MM.1S (cell line): ENCODE measurements around the gene RFC2.
"Not testable (repeated sequence)": the region's sequence is repeated elsewhere in the genome, so short reads cannot be mapped to it uniquely, and the experiment has no call there.

Source experiments
- DNase-seq: peaks from one replicate; pipeline ENCODE4 v3.0.0-alpha.2; 2015
- H2AFZ ChIP-seq: fragments of 300-600 bp; sonication (generic); 2 replicates; pipeline ENCODE4 v1.6.0; 2016; ENCODE audit warnings: antibody characterized with exemption, low read length
- H3F3A ChIP-seq: fragments of 300-600 bp; sonication (generic); 2 replicates; pipeline ENCODE4 v1.6.1; 2016; ENCODE audit warnings: mild to moderate bottlenecking, antibody characterized with exemption, low read length, moderate library complexity, mixed read lengths; ENCODE audit not compliant: insufficient read depth
- H3K27ac ChIP-seq: fragments of 300-600 bp; sonication (generic); 2 replicates; pipeline ENCODE4 v1.5.1; 2016; ENCODE audit warnings: mild to moderate bottlenecking, low read length
- H3K27me3 ChIP-seq: fragments of 300-600 bp; sonication (generic); replicated peaks from 2 replicates; pipeline ENCODE4 v1.6.0; 2016; ENCODE audit warnings: low read length; ENCODE audit not compliant: insufficient read depth
- H3K36me3 ChIP-seq: fragments of 300-600 bp; sonication (generic); replicated peaks from 2 replicates; pipeline ENCODE4 v1.6.1; 2016; ENCODE audit warnings: mild to moderate bottlenecking, low read length, mixed read lengths; ENCODE audit not compliant: insufficient read depth
- H3K4me1 ChIP-seq: fragments of 300-600 bp; sonication (generic); 2 replicates; pipeline ENCODE4 v1.6.1; 2016; ENCODE audit warnings: low read length, mixed read lengths
- H3K4me2 ChIP-seq: fragments of 300-600 bp; sonication (generic); 2 replicates; pipeline ENCODE4 v1.6.0; 2016; ENCODE audit warnings: low read depth, low read length
- H3K4me3 ChIP-seq: fragments of 300-600 bp; sonication (generic); 2 replicates; pipeline ENCODE4 v1.5.1; 2016; ENCODE audit warnings: low read length, mixed read lengths
- H3K79me2 ChIP-seq: fragments of 300-600 bp; sonication (generic); 2 replicates; pipeline ENCODE4 v1.6.1; 2016; ENCODE audit warnings: mixed run types, low read length, mixed read lengths
- H3K9ac ChIP-seq: fragments of 300-600 bp; sonication (generic); 2 replicates; pipeline ENCODE4 v1.6.1; 2016; ENCODE audit warnings: low read length, mixed read lengths
- H3K9me2 ChIP-seq: fragments of 300-600 bp; sonication (generic); replicated peaks from 2 replicates; pipeline ENCODE4 v1.6.1; 2016; ENCODE audit warnings: mild to moderate bottlenecking, low read length, mixed read lengths; ENCODE audit not compliant: insufficient read depth
- H3K9me3 ChIP-seq: fragments of 300-600 bp; sonication (generic); replicated peaks from 2 replicates; pipeline ENCODE4 v1.6.1; 2016; ENCODE audit warnings: mild to moderate bottlenecking, low read length, mixed read lengths; ENCODE audit not compliant: insufficient read depth
- H4K20me1 ChIP-seq: fragments of 300-600 bp; sonication (generic); 2 replicates; pipeline ENCODE4 v1.6.1; 2016; ENCODE audit warnings: mild to moderate bottlenecking, low read length, moderate library complexity, mixed read lengths; ENCODE audit not compliant: insufficient read depth
- EZH2 ChIP-seq: fragments of 300-600 bp; sonication (generic); optimal IDR thresholded peaks from 2 replicates; pipeline ENCODE3; 2017; ENCODE audit warnings: low read depth, mild to moderate bottlenecking, antibody characterized with exemption, low read length, mixed read lengths
- EZH2phosphoT487 ChIP-seq: fragments of 300-600 bp; sonication (generic); IDR thresholded peaks from 2 replicates; pipeline ENCODE4 v1.6.1; 2018; ENCODE audit warnings: antibody characterized with exemption, low read length
- TF ChIP-seq, protein P1 (sequence below): fragments of 300-600 bp; sonication (generic); IDR thresholded peaks from 2 replicates; pipeline ENCODE4 v1.5.1; 2016; ENCODE audit warnings: antibody characterized with exemption, low read length, mixed read lengths

RFC2 gene

DNA sequence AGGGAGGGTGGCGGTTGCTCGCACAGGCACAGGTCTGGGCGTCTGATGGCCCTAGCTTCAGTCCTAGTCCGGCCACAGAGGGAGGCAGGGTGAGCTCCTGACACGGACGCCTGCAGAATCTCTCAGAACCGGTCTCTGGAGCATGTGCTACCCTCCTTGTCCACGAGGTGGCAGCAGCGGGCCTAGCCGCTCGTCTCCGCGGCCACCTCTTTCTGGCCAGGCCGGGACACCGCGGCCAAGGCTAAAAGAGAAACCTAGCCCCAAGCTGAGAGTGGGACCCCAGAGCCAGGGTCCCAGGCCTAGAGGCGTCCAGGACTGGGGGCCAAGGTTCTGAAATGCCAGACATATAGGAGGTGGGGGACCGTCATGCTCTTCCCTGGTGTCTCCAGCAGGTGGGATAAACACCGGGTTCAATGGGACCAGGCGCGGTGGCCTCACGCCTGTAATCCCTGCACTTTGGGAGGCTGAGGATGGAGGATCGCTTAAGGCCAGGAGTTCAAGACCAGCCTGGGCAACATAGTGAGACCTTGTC is 47.5 kb downstream of the RFC2 start:
- peak overlapping the region; percentile 55 for H3K4me3 ChIP-seq
- no peaks in the 10 kb centered on the region; the same call in 1 of the 2 replicates for H3K4me1 ChIP-seq

DNA sequence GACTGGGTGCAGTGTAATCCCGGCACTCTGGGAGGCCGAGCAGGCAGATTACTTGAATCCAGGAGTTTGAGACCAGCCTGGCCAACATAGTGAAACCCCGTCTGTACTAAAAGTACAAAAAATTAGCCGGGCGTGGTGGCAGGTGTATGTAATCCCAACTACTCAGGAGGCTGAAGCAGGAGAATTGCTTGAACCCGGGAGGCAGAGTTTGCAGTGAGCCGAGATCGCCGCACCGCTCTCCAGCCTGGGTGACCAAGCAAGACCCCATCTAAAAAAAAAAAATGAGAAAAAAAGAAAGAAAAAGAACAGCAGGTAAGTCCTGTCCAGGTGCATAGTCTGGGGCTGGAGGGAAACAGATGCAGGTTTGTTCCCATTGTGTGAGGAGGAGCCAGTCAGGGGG is 48.1 kb downstream of the RFC2 start:
- H3K9me3 ChIP-seq, H3K9me2 ChIP-seq, H4K20me1 ChIP-seq, H2AFZ ChIP-seq, H3K4me1 ChIP-seq, H3K27ac ChIP-seq, DNase-seq, H3K4me3 ChIP-seq, H3K79me2 ChIP-seq, H3K36me3 ChIP-seq, H3K9ac ChIP-seq: not testable (repeated sequence)
- peak overlapping the region; percentile 80; the same call in 1 of the 2 replicates for H3K4me2 ChIP-seq
- peaks cover 24% of the 10 kb centered on the region for H3K27me3 ChIP-seq
- H3F3A ChIP-seq, result peaks cover 14% of the 10 kb centered on the region; the same call in 1 of the 2 replicates

More for the DNA sequence above, 47.5 kb downstream of the RFC2 start:
- H3K27ac ChIP-seq, result no peak overlapping the region
- peak overlapping the region; percentile 67 for H2AFZ ChIP-seq
- H3K9me3 ChIP-seq, result no peaks in the 10 kb centered on the region
- peak; percentile 79 for DNase-seq
- H3K79me2 ChIP-seq, result peaks cover 5% of the 10 kb centered on the region; the same call in 1 of the 2 replicates
- TF ChIP-seq EZH2phosphoT487 (no peak), EZH2 (no peak)
- TF ChIP-seq, protein P1, sequence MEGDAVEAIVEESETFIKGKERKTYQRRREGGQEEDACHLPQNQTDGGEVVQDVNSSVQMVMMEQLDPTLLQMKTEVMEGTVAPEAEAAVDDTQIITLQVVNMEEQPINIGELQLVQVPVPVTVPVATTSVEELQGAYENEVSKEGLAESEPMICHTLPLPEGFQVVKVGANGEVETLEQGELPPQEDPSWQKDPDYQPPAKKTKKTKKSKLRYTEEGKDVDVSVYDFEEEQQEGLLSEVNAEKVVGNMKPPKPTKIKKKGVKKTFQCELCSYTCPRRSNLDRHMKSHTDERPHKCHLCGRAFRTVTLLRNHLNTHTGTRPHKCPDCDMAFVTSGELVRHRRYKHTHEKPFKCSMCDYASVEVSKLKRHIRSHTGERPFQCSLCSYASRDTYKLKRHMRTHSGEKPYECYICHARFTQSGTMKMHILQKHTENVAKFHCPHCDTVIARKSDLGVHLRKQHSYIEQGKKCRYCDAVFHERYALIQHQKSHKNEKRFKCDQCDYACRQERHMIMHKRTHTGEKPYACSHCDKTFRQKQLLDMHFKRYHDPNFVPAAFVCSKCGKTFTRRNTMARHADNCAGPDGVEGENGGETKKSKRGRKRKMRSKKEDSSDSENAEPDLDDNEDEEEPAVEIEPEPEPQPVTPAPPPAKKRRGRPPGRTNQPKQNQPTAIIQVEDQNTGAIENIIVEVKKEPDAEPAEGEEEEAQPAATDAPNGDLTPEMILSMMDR, result peak; percentile 90
- H3K36me3 ChIP-seq, result no peaks in the 10 kb centered on the region
- H3K9me2 ChIP-seq, result no peaks in the 10 kb centered on the region
- H3K9ac ChIP-seq, result no peak overlapping the region
- peaks cover 24% of the 10 kb centered on the region for H3K27me3 ChIP-seq
- peaks cover 14% of the 10 kb centered on the region; the same call in 1 of the 2 replicates for H3F3A ChIP-seq
- 0 out of 2 replicates have a peak, but pooled peaks cover 5% of the 10 kb centered on the region for H4K20me1 ChIP-seq
- peak overlapping the region; percentile 80; the same call in 1 of the 2 replicates for H3K4me2 ChIP-seq

DNA sequence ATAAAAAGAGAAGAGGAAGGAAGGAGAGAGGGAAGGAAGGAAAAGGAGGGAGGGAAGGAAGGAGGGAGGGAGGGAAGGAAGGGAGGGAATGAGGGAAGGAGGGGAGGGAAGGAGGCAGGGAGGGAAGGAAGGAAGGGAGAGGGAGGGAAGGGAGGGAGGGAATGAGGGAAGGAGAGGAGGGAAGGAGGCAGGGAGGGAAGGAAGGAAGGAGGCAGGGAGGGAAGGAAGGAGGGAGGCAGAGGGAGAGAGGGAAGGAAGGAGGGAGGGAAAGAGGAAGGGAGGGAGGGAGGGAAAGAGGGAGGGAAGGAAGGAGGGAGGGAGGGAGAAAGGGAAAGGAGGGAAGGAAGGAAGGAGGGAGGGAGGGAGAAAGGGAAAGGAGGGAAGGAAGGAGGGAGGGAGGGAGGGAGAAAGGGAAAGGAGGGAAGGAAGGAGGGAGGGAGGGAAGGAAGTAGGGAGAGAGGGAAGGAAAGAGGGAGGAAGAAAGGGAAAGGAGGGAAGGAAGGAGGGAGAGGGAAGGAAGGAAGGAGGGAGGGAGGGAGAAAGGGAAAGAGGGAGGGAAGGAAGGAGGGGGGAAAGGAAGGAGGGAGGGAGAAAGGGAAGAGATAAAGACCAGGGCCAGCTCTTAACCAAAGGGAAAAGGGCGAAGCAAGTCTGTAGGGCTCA is 50.1 kb downstream of the RFC2 start:
- TF ChIP-seq EZH2phosphoT487 (no peak), EZH2 (no peak)
- TF ChIP-seq, protein P1, result no peak
- Histone ChIP-seq H3K36me3 (no peaks in the 10 kb centered on the region), H3K9ac (no peak overlapping the region), H3K4me2 (no peak overlapping the region), H2AFZ (no peak overlapping the region), H3K79me2 (no peaks in the 10 kb centered on the region), H3K9me2 (no peaks in the 10 kb centered on the region), H3K27me3 (peaks cover 24% of the 10 kb centered on the region), H4K20me1 (0 out of 2 replicates have a peak, but pooled peaks cover 5% of the 10 kb centered on the region), H3K9me3 (no peaks in the 10 kb centered on the region), H3K27ac (no peak overlapping the region), H3F3A (peaks cover 10% of the 10 kb centered on the region; the same call in 1 of the 2 replicates), H3K4me1 (no peaks in the 10 kb centered on the region; the same call in 1 of the 2 replicates), H3K4me3 (no peak overlapping the region)
- no peak for DNase-seq
